Spleen (tissue), 7 donors: ENCODE results near the gene CTDP1.

Experiments
- CTCF ChIP-seq, 11 experiments: fragments of 200-600 bp in 7 of 11; fragments of 450-650 bp in 4 of 11; sonication (generic) in 4 of 11; IDR thresholded peaks in 8 of 11; conservative IDR thresholded peaks in 3 of 11; 1 replicate in 7 of 11; 2 replicates in 4 of 11; pipeline versions ENCODE4 v1.4.0 to v1.8.0; 2016 to 2021; ENCODE audit warnings: antibody characterized with exemption in 11 of 11, inconsistent platforms in 4 of 11, mild to moderate bottlenecking in 1 of 11
- POLR2AphosphoS5 ChIP-seq, 3 donors: sonication (generic); formaldehyde crosslinking; IDR thresholded peaks; one replicate each; pipeline ENCODE4 v1.5.1; 2017; ENCODE audit warnings: antibody characterized with exemption in 3 of 3
- donor health status: DM: no; HTN: no; CAD: no; lungs with moderate emphysema.
- donor health status: DM: no; HTN: no; CAD: no.
- donor health status: DM: no; HTN: no; CAD: no.

DNA sequence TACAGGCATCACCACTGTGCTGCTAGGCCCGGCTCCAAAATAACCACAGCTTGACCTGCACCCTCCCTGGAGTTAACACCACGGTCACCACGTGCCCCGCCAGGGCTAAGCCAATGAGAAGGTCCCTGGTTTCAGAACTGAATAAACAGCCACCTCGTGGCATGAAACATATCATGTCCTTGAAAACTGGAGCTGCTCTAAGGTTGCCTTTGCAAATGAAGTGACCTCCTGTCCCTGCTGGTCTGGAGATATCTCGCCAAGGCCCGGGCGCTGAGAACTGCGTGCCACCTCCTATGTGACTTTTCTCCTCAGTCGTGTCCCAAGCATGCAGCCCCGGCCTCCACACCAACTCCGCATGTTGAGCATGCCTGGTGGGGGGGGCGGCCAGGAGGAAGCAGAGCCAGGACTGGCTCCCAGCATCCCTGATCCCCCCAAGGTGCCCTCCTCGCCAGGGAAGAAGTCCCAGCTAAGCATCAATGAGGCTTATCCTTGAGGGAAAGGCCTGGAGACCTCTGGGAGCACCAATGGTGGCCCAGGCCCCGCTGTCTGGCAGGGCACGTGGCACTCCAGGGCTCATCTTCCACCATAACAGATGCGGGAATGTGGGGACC lies 101.8 kb downstream of the CTDP1 start:
- TF ChIP-seq CTCF (IDR thresholded peaks at IDR 0.05 in 8 of 11, conservative IDR thresholded peaks at IDR 0.05 in 3 of 11) (no peak), POLR2AphosphoS5 (IDR thresholded peaks at IDR 0.05) (no peak)
